HG02973 (cell line): Measurements from ENCODE around the gene ABCC8.
"Not testable (repeated sequence)": the region's sequence is repeated elsewhere in the genome, so short reads cannot be mapped to it uniquely, and the experiment has no call there.

Experiments
- ATAC-seq: cut with Tn5 transposase; IDR thresholded peaks from one replicate; pipeline ENCODE4 v1.9.1; 2021; ENCODE audit warnings: moderate library complexity; ENCODE audit not compliant: unreplicated experiment

ABCC8 gene

GRCh38 chr11:17431139-17431538 is 45.5 kb downstream of the ABCC8 start:
- ATAC-seq = no peak

GRCh38 chr11:17430616-17431015 is 46.0 kb downstream of the ABCC8 start:
- no peak for ATAC-seq

GRCh38 chr11:17428925-17429324 is 47.7 kb downstream of the ABCC8 start:
- ATAC-seq = no peak

GRCh38 chr11:17428261-17428660 is 48.4 kb downstream of the ABCC8 start:
- ATAC-seq = no peak

GRCh38 chr11:17426233-17426632 is 50.4 kb downstream of the ABCC8 start:
- not testable (repeated sequence) for ATAC-seq

- ATAC-seq = no peak
These were observed 52.9 kb downstream of the ABCC8 start for GRCh38 chr11:17423533-17424310.

- no peak for ATAC-seq
These were observed 54.9 kb downstream of the ABCC8 start for GRCh38 chr11:17421781-17422180.

- ATAC-seq = no peak
These were observed 58.1 kb downstream of the ABCC8 start for GRCh38 chr11:17418444-17419081.

- no peak for ATAC-seq
These were observed 60.2 kb downstream of the ABCC8 start for GRCh38 chr11:17416492-17416891.

- no peak for ATAC-seq
These were observed 61.0 kb downstream of the ABCC8 start for GRCh38 chr11:17415523-17416104.

- no peak for ATAC-seq
These were observed 61.7 kb downstream of the ABCC8 start for GRCh38 chr11:17414992-17415391.

GRCh38 chr11:17414317-17414737 is 62.3 kb downstream of the ABCC8 start:
- ATAC-seq = no peak

- no peak for ATAC-seq
These were observed 63.0 kb downstream of the ABCC8 start for GRCh38 chr11:17413414-17414316.

- no peak for ATAC-seq
These were observed 64.0 kb downstream of the ABCC8 start for GRCh38 chr11:17412488-17413180.

- no peak for ATAC-seq
These were observed 65.2 kb downstream of the ABCC8 start for GRCh38 chr11:17411418-17411817.

- no peak for ATAC-seq
These were observed 65.9 kb downstream of the ABCC8 start for GRCh38 chr11:17410606-17411379.

- ATAC-seq = no peak
These were observed 68.0 kb downstream of the ABCC8 start for GRCh38 chr11:17408641-17409040.

- no peak for ATAC-seq
These were observed 68.6 kb downstream of the ABCC8 start for GRCh38 chr11:17408026-17408425.

- no peak for ATAC-seq
These were observed 69.1 kb downstream of the ABCC8 start for GRCh38 chr11:17407575-17407974.

- ATAC-seq = no peak
These were observed 69.9 kb downstream of the ABCC8 start for GRCh38 chr11:17406818-17407149.
